Epithelial cell of esophagus (primary cell): ENCODE results near the gene COPS7A.
"Not testable (repeated sequence)": the region's sequence is repeated elsewhere in the genome, so short reads cannot be mapped to it uniquely, and the experiment has no call there.

Source experiments
- DNase-seq: peaks from one replicate; pipeline ENCODE4 v3.0.0; 2010; ENCODE audit warnings: low read depth
- H3K4me3 ChIP-seq: 2 replicates; pipeline ENCODE4 v1.5.1; 2011; ENCODE audit warnings: mild to moderate bottlenecking, low read length, control low read depth
- TF ChIP-seq, protein P1 (sequence below): IDR thresholded peaks from 2 replicates; pipeline ENCODE4 v1.5.1; 2011; ENCODE audit warnings: low read depth, mild to moderate bottlenecking, low read length, control low read depth, inconsistent platforms; ENCODE audit not compliant: insufficient read depth; ENCODE audit errors: missing control alignments

Gene COPS7A

DNA sequence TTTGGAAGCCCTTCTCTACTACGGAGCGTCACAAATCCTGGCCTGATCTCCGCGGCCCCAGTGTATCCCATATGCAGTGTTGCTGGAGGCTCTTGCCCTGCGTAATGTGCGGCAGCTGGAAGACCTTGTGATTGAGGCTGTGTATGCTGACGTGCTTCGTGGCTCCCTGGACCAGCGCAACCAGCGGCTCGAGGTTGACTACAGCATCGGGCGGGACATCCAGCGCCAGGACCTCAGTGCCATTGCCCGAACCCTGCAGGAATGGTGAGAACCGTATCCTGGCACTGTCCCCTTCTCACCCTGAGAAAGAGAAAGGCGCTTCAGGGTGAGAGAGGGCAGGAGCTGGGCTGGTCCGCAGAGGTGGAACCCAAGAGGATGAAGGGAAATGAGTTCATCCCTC lies 5.3 kb downstream of the COPS7A start:
- TF ChIP-seq, protein P1, sequence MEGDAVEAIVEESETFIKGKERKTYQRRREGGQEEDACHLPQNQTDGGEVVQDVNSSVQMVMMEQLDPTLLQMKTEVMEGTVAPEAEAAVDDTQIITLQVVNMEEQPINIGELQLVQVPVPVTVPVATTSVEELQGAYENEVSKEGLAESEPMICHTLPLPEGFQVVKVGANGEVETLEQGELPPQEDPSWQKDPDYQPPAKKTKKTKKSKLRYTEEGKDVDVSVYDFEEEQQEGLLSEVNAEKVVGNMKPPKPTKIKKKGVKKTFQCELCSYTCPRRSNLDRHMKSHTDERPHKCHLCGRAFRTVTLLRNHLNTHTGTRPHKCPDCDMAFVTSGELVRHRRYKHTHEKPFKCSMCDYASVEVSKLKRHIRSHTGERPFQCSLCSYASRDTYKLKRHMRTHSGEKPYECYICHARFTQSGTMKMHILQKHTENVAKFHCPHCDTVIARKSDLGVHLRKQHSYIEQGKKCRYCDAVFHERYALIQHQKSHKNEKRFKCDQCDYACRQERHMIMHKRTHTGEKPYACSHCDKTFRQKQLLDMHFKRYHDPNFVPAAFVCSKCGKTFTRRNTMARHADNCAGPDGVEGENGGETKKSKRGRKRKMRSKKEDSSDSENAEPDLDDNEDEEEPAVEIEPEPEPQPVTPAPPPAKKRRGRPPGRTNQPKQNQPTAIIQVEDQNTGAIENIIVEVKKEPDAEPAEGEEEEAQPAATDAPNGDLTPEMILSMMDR = no peak
- DNase-seq = no peak
- H3K4me3 ChIP-seq = no peak overlapping the region

DNA sequence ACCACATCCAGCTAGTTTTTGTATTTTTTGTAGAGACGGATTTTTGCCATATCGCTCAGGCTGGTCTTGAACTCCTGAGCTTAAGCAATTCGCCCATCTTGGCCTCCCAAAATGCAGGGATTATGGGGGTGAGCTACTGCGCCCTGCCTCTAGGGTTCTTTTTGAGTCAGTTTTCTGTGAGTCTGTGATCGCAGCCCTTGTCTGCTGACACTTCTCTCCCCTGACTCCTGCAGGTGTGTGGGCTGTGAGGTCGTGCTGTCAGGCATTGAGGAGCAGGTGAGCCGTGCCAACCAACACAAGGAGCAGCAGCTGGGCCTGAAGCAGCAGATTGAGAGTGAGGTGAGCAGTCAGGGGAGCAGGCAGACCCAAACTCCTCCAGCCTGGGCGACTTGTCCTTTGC lies 6.3 kb downstream of the COPS7A start:
- no peak overlapping the region for H3K4me3 ChIP-seq
- no peak for DNase-seq
- TF ChIP-seq, protein P1 = no peak

DNA sequence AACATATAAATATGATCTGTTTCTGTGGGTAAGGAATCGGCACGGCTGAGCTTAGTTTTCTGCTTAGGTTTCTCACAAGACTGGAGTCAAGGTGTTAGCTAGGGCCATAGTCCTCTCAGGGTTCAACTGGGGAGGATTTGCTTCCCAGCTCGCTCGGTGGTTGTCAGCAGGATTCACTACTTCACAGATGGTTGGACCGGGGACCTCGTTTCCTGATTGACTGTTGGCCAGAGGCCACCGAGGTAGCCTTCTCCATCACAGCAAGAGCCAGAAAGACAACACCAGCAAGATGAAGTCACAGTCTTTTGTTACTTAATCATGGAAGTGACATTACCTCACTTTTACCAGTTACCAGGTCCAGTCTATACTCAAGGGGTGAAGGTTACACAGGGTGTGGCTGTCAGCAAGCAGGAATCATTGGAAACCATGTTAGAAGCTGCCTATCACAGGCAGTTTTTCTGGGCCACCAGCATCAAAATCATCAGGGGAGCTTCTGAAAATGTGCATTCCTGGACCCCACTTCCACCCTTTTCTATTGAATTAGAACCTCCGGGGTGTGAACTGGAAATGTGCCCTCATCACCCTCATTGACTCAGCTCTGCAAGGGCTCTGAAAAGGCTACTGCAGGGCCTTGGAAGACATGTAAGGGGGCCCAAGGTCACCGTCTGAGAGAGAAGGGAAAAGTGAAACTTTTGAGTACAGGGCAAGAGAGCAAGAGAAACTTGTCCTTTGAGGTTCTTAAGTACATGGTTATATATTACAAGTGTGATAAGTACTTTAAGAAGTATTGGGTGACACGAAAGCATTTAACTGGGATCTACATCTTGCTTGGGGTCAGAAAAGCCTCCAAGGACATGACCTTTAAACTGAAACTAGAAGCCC lies 10.9 kb downstream of the COPS7A start:
- DNase-seq = no peak
- TF ChIP-seq, protein P1 = no peak

GRCh38 chr12:6735448-6736191 lies 11.8 kb downstream of the COPS7A start:
- no peak overlapping the region for H3K4me3 ChIP-seq
- TF ChIP-seq, protein P1 = peak; percentile 88
- DNase-seq = peak; percentile 97

More for the DNA sequence above, 10.9 kb downstream of the COPS7A start:
- H3K4me3 ChIP-seq = no peak overlapping the region

DNA sequence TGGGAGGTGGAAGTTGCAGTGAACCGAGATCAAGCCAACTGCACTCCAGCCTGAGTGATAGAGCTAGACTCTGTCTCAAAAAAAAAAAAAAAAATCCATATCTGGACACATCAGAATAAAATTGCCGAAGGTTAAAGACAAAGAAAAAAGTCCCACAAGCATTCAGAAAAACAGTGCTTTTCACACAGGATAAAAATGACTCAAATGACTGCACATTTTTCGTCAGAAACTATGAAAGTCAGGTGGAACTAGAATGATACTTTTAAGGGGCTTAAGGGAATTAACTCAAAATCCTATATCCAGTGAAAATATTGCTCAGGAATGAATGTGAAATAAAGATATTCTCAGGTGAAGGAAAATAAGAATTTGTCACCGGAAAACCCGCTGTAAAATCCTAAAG lies 12.9 kb downstream of the COPS7A start:
- no peak for DNase-seq
- H3K4me3 ChIP-seq = no peak overlapping the region
- TF ChIP-seq, protein P1 = no peak

DNA sequence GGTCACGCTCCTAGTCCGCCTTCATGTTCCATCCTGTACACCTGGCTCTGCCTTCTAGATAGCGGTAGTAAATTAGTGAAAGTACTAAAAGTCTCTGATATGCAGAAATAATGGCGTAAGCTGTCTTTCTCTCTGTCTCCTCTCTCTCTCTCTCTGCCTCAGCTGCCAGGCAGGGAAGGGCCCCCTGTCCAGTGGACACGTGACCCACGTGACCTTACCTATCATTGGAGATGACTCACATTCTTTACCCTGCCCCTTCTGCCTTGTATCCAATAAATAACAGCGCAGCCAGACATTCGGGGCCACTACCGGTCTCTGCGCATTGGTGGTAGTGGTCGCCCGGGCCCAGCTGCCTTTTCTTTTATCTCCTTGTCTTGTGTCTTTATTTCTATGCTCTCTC lies 18.2 kb downstream of the COPS7A start:
- DNase-seq, H3K4me3 ChIP-seq: not testable (repeated sequence)

DNA sequence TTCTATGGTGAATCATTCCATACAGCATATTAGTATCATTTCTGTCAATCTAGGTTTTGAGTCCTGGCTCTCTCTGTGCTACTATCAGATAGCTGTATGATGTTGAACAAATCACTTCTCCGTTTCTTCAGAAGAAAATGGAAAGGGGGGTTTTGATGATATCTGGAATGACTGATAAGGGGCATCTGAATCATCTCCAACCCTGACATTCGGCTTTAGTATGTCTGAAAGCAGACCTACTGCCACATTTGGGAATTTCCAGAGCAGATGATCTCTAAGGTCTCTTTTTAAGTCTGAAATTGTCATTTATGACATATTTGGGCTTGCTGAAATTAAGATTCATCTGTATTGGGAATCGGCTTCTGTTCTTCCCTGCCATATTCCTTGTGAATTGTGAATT lies 19.0 kb downstream of the COPS7A start:
- no peak overlapping the region for H3K4me3 ChIP-seq
- TF ChIP-seq, protein P1 = no peak
- no peak for DNase-seq

DNA sequence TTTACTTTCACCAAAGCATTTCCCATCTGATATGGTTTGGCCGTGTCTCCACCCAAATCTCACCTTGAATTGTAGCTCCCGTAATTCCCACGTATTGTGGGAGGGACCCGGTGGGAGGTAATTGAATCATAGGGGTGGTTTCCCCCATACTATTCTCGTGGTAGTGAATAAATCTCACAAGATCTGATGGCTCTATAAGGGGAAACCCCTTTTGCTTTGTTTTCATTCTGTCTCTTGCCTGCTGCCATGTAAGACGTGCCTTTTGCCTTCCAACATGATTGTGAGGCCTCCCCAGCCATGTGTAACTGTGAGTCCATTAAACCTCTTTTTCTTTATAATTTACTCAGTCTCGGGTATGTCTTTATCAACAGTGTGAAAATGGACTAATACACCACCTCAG lies 19.5 kb downstream of the COPS7A start:
- H3K4me3 ChIP-seq, DNase-seq: not testable (repeated sequence)
